Activated CD4-positive, alpha-beta T cell treated with anti-CD3 and anti-CD28 coated beads for 4 hours (primary cell): ENCODE measurements around the gene HOXB1.
A peak's percentile ranks its signal among the peaks of the same experiment; 100 is the strongest.
"Not testable (repeated sequence)": the region's sequence is repeated elsewhere in the genome, so short reads cannot be mapped to it uniquely, and the experiment has no call there.

ENCODE experiments used
- DNase-seq, 2 donors: peaks; one replicate each; pipeline ENCODE4 v3.0.0-alpha.2; 2020

HOXB1 gene

DNA sequence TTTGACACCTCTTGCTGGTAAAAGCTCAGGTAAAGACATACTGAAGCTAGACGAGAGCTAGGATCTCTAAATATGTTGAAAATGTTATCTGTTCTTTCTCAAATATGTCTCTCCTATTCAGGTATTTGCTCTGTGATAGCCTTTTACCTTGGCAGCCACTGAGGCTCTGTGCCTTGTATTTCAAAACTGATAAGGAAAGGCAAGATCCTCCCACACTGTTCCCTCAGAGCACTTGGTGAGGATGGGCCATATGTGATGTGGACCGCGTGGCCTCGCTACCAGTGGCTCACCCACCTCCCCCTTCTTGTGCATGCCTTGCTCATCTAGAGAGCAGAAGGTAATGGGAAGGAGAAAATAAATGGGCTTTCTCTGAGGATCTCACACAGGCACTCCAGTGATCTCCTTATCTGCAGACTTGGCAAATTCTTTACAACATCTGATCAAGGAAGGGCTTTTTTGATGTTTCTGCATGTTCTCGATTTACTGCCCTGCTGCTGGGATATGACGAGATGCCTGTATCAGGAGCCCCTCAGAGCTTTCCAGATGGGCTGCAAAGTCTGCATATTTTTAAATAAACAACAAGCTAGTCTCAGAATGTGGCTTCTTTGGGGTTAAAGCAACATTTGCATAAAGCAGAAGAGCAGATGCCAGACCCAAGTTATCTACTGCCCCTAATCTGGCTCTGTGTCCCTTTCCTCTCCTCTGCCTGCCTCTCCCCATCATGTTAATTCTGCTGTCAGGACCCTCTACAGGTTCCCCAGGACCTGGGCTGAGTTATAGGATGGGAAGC is 16.9 kb downstream of the HOXB1 start:
- DNase-seq = no peak

DNA sequence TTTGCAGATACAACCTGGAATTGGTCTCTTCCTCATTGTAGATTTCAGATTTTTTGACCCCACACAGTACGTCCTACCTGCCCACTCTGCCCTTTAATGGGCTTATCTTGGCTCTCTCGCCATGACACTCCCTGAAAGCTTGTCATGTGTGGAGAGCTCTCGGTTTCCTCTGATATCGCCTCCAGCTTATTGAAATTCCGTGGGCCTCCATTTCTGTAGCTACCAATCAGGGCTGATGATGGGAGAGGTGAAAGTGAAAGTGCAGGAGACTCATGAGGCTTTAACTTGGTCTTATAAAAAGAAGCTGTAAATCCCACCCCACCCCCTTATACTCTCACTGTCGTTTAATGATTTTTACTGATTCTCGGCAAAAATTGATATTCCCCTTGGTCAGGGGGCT is 17.7 kb downstream of the HOXB1 start:
- DNase-seq = peak in 1 of 2 donors; percentile 28

DNA sequence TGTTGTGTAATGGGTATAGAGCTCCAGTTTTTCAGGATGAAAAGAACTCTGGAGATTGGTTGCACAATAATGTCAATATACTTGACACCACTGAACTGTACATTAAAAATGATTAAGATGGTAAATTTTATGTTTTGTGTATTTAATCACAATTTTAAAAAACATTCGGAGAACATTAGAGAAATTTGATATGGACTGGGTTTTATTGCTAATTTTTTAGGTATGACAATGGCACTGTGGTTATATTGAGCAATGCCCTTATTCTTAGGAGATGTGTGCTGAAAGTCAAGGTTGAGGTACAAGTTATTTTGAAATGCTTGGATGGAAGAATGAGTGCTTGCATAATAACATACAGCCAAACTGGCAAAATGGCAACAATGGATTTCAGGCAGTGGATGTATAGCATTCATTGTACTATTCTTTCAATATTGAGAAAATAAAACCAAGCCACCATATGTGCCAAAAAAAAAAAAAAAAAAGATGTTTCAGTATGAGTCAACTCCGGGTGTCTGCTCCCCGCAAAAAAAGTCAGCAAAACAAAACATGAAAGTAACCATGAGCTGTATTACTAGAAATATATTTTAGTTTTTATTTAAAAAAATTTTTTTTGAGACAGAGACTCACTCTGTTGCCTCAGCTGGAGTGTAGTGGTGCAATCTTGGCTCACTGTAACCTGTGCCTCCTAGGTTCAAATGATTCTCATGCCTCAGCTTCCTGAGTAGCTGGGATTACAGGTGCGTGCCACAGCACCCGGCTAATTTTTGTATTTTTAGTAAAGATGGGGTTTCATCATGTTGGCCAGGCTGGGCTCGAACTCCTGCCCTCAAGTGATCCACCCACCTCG is 19.8 kb downstream of the HOXB1 start:
- DNase-seq = peak; percentile 19 to 33

DNA sequence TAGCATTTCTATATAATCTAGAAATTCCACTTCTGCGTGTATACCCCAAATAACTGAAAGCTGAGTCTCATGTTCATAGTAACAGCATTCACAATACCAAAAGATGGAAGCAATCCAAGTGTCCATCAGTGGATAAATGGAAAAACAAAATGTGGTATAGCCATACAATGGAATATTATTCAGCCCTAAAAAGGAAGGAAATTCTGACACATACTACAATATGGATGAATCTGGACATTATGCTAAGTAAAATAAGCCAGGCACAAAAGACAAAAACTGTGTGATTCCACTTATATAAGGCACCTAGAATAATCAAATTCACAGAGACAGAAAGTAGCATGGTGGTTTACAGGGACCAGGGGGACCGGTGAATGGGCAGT is 20.4 kb downstream of the HOXB1 start:
- DNase-seq = no peak

DNA sequence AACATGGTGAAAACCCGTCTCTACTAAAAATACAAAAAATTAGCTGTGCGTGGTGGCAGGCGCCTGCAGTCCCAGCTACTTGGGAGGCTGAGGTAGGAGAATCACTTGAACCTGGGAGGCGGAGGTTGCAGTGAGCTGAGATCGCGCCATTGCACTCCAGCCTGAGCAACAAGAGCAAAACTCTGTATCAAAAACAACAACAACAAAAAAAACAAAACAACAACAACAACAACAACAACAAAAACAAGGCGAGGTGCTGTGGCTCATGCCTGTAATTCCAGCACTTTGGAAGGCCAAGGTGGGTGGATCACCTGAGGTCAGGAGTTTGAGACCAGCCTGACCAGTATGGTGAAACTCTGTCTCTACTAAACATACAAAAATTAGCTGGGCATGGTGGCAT is 21.1 kb downstream of the HOXB1 start:
- DNase-seq = not testable (repeated sequence)

DNA sequence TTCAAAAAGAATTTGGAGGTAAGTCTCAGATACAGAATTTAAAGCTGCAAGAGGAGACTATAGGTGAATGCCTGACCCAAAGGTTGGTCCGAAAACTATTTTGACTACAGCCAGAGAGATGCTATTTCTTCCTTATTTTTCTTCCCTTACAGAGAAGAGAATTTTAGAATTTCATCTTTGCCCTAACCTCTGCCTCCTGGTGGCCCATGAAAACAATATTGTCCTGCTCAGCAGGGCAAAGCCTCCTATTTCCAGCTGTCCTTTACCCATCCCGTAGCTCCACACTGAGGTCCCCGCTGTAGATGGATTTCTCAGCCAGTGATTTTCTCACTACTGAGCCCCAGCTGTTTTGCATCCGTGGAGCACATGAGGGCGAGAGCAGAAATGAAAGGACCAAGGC is 24.6 kb downstream of the HOXB1 start:
- DNase-seq = no peak

DNA sequence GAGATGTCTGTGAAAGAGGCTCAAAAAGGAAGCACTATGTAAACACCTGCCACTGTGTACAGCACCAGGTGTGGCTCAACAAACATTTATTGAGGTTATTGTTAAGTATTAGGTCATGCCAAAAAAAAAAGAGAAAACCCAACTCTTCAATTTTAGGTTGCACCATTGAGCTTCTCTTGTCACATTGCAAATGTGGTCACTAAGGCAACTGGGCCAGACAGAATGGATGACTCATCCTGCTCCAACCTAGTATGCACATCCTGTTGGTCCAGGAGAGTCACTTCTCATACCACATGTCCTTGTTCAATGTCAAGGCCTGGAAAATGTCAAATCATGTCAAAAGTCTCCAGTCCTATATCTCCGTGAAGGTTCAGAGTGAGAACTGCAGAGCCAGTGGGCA is 25.0 kb downstream of the HOXB1 start:
- peak; percentile 26 to 45 for DNase-seq

DNA sequence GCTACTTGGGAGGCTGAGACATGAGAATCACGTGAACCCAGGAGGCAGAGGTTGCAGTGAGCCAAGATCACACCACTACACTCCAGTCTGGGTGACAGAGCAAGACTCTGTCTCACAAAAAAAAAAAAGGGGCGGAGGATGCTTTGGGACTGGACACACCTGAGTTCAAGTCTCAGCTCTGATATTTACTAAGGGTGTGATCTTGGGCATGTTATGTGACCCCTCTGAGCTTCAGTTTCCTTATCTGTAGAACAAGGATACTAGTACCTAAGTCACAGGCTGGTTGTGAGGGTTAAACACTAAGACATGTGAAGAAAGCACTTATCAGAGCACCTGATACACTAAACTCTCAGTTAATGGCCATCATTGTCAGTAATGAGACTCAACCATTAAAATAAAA is 25.9 kb downstream of the HOXB1 start:
- DNase-seq = no peak

DNA sequence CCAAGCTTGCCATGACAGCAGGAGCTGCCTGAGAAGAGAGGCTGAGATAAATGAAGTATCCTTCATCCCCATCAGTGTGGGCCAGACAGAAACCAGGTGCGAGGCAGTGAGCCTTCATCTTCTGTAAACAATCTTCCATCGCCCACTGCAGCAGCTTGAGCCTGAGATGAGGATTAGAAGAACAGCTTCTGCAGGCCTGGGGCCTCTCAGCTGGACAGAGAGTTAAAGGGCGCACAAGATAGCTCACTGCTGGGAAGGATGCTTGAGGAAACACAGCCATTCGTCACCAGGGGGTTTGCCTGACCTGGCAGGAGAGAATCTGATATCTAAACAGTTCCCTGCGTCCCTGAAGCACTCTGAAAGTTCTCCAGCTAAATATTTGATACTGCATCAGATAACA is 27.1 kb downstream of the HOXB1 start:
- no peak for DNase-seq

DNA sequence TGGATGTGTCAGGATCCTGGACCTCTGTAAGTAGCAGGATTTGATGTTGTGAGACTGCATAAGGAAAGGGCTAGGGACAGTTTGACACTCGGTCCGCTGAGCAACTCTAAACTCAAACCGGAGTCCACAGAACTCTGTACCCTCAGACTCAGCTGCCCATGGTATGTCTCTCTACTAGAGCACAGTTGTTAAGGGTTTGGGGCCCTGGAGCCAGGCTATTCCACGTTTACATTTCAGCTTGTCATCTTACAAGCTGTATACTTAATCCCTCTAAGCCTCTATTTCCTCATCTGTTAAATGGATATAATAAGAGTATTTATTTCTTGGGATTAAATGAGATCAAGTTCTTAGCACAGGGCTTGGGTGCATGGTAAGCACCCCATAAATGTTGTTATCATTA is 27.9 kb downstream of the HOXB1 start:
- no peak for DNase-seq

DNA sequence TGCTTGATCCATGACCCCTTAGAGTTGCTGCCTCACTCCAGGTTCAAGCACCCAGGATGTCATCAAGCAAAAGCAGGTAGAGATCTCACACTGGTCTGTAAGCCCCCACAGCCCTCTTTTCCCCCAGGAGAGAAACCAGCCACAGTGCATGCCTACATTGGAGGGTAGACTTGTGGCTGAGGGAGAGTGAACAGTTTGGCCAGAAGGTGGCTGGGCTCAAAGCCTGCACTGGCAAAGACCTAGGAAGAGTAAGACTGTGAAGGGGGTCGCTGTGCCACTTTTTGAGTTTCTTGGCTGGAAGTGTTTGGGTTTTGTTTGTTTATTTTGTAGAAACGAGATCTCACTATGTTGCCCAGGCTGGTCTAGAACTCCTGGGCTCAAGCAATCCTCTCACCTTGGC is 28.5 kb downstream of the HOXB1 start:
- DNase-seq = no peak

DNA sequence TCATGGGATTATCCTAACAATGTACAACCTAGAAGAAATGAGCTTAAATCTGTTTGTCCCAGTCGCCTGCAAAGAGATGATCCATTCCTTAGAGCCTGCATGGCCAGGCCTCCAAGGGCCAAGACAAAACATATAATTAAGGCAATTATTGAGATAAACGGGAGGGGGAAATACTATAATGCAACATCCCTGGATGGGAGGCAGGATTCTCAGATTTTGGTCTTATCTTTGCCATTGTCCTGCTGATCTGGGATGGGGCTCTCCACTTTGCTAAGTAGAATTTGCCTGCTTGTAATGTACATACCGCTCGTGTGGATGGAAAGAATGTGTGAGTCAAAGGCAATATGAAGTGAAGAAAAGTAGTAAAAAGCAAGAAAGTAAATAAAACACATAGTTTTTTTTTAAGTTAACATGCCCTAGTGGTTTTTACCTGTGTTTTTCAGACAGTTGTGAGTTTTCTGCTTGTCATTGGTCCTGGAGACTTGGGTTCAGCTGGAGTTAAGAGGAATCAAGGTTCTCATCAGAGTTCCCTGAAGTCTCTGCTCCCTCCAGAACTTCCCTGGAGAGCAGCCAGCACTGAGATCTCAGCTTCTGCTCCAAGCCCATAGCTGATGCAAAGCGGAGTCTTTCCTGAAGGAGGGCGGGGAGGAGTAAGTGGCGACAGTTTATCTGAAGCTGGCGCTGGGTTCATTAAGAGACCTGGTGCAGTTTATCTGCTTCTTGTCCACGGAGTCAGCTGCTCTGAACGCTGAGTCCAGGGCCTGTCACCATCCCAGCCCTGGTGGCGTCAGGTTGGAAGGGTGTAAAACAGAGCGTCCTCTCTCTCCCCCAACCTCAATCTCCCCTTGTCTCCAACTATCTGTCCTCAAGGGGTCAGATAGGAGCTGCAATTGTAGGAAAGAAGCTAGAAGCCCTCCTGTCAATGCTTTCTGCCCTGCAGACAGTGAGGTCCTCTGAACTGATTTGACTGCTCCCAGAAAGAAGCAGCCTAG is 30.1 kb downstream of the HOXB1 start:
- no peak for DNase-seq

DNA sequence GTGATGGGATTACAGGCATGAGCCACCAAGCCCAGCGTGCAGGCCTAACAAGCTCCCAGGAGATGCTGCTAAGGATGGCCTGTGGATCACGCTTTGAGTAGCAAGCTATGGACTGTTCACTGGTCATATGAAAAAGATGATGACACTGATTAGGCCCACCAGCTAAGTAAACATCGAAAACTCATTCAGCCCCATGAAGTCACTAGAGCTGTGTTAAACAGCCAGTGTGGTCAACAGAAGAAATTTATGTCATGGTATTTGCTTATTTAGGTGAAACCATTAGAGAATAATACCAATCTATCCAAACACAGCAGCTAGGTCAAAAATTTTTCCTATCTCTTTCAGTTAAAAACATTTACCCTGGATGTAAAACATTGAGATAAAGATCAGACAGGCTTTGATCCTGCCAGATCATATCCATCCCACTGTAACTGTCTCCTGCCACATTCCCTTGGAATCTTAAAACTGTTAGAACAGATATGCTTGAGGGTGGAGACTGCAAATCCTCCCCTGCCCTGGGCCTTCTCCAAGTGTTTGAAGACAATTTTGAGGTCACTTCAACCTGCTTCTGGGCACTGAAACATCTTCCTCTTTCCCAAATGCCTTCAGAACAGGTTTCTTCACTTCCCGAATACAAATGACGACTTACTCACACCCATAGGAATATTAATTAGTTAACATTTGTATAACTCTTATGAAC is 30.9 kb downstream of the HOXB1 start:
- DNase-seq = no peak

DNA sequence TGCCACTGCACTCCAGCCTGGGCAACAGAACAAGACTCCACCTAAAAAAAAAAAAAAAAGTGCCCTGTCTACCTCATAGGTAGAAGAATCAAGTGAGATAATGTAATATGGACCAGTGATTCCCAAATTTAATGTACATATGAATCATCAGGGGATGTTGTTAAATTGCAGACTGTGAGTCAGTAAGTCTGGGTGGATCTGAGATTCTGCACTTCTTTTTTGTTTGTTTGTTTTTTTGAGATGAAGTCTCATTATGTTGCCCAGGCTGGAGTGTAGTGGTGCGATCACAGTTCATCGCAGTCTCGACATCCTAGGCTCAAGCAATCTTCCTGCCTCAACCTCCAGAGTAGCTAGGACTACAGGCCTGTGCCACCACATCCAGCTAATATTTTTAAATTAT is 31.6 kb downstream of the HOXB1 start:
- no peak for DNase-seq

DNA sequence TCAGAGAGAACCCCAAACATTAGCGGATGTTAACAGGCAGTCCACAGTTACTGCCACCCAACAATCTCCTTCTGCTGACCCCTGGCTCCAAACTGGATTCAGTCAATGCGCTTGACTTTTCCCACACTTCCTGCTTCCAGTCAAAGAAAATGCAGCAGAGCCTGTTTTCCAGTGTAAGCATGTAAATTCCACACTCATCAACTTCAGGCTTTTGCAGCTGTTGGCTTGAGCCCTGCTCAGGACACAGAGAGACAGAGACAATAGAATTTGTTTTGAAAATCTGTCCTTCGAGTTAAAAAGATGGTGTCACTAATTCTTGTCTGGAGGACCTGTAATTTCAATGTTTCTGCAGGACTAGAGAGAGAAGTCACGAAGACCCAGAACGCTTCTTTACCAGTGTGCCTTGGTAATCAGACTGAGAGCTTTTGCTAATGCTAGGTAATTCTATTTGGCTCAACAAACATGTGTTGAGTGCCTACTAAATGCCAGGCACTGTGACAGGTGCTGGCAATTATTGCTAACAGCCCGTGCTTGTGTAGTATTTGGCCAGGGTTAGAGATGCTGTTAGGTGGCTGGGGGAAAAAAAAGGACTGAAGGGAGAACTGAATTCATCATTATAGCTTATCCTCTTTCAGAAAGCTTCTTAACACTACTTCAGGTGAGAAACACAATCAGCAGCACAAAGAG is 32.5 kb downstream of the HOXB1 start:
- DNase-seq = no peak

DNA sequence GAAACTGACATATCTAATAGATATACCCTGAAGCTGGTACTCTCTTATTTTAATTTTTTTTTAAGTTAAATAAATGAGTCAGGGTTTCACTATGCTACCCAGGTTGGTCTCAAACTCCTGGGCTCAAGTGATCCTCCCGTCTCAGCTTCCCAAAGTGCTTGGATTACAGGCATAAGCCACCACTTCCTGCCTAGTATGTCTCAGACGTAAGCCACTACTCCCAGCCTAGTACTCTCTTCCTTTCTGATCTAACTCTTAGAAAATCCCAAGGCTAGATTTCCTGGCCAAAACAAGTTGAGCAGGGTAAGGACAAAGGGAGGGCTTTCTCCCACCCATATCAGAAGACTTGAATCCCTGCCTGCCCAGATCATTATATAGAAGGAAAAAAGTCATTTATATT is 33.7 kb downstream of the HOXB1 start:
- no peak for DNase-seq

DNA sequence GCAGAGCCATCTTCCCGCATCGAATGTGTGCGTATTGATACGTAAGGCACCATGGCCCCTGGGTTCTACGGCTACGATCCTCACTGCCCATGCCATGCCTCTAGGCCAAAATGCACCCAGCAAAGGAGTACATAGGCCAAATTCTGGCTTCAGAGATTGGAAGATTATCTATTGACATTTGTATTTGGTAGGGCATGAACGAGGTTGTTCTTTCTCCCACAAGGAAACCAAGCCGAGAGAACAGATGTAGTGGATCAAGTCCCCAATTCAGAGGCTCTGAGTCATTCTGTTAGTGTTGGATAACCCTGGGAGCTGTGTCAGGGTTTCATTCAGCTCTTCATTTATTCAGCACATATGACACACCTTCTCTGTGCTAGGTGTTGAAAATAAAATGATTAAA is 36.5 kb downstream of the HOXB1 start:
- no peak for DNase-seq

DNA sequence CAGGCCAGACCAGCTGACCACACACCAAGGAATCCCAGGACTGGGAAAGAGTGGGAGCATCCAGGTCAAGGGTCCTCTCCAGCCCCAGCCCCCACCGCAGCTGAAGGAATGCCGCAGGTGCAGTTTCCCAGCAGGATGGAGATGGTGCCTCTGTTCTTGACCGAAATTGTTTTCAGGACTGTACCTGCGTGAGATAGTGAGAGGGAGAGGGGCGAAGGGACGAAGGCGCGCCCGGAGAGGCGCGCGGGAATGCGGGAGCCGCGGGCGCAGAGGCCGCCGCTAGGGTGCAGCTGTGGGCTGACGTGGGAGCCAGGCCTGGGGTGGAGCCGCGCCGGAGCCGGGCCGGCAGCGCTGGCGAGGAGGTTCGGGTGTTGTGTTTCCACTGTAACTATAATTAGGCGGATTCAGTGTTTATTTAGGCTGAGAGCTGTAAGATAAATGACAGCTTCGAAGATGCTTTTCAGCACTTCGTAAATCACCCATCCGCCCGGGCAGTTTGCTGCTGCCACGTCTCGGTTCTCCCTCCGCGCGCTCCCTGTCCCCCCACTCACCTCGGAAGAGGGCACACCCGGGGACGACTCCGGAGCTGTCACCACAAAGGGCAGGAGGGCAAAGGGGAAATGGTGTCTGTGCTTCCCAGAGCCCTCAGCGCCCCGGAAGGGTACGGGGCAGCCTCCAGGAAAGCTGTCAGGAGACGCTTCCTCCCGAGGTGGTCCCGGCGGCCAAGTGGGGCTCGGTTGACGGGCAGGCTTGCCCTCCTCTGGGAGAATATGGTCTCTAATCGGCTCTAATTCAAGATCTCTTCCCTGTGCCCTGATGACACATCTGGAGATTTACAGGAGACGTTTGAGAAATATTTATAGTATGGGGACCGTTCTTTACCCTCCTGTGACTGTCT is 38.2 kb downstream of the HOXB1 start:
- peak; percentile 66 to 69 for DNase-seq

DNA sequence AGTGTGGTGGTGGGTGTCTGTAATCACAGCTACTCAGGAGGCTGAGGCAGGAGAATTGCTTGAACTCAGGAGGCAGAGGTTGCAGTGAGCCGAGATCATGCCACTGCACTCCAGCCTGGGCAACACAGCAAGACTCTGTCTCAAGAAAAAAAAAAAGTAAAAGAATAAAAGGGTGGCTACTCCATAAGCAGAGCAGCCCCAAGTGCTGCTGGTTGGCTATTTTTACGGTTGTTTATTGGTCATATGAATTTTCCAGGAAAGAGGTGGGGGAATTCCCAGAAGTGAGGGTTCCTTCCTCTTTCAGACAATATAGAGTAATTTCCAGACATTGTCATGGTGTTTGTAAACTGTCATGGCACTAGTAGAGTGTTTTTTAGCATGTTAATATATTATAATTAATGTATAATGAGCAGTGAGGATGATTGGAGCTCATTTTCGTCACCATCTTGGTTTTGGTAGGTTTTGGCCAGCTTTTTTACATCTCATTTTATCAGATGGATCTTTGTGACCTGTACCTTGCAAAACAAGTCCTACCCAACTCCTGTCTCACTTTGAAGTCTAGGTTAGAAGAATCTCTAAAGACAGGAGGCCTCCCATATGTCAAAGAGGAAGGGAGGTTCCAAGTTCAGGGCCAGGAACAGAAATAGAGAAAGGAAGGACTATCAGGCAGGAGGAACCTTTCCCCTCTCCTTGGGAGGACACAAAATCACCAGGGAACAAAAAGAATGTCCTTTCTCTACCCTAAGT is 39.1 kb downstream of the HOXB1 start:
- no peak for DNase-seq

DNA sequence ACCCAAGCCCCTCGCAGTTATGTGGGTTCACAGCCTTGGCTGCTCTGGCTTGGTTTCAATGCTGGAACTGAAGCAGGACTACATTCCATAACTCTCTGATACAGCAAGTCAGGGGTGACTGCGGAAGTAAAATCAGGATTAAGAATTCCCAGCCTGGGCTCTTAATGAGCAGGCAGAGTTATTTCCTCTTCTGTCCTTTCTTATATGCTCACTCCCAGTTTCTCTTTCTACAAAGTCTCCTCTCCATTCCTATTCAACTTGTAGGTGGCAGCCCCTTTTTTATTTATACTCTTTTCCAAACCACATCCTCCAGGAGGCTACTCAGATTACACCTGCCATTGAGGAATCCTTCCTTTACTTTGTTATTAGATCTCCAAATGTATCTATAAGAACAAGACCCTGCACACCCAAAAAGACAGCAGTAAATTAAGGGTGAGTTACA is 40.3 kb downstream of the HOXB1 start:
- DNase-seq = no peak
